Activated CD4-positive, alpha-beta memory T cell treated with anti-CD3 and anti-CD28 coated beads, Interleukin-2, amount 10 ng/mL, durations not matched to agents 7 days and 5 days (primary cell): Measurements from ENCODE around the gene TMEM170B. TPM values are rescaled to one million over a fixed set of nuclear protein-coding genes. Genes with fewer than 3 reads are reported as not detected.
"Not testable (repeated sequence)": the region's sequence is repeated elsewhere in the genome, so short reads cannot be mapped to it uniquely, and the experiment has no call there.

Experiments used
- CTCF ChIA-PET: fragments of 350-600 bp; sonication (Branson Sonifier 250); formaldehyde crosslinking; loops from one replicate; lab custom pipeline; 2021; ENCODE audit warnings: antibody characterized with exemption, inconsistent platforms; lab: Charles Lee
- POLR2A ChIA-PET: fragments of 350-600 bp; sonication (Branson Sonifier 250); formaldehyde crosslinking; loops from one replicate; lab custom pipeline; 2021; ENCODE audit warnings: antibody characterized with exemption; lab: Charles Lee
- DNase-seq: peaks from one replicate; pipeline ENCODE4 v3.0.0-alpha.2; 2020
- H3K27ac Mint-ChIP-seq: one replicate; pipeline ENCODE4 v1.8.0; 2021; ENCODE audit warnings: mild to moderate bottlenecking, mixed read lengths
- H3K27me3 Mint-ChIP-seq: one replicate; pipeline ENCODE4 v1.8.0; 2021; ENCODE audit warnings: mixed read lengths
- H3K36me3 Mint-ChIP-seq: one replicate; pipeline ENCODE4 v1.8.0; 2021; ENCODE audit warnings: low read depth, mixed read lengths
- H3K4me1 Mint-ChIP-seq: one replicate; pipeline ENCODE4 v1.8.0; 2021; ENCODE audit warnings: mixed read lengths
- H3K4me3 Mint-ChIP-seq: one replicate; pipeline ENCODE4 v1.8.0; 2021; ENCODE audit warnings: mild to moderate bottlenecking, mixed read lengths
- H3K9me3 Mint-ChIP-seq: one replicate; pipeline ENCODE4 v1.8.0; 2021; ENCODE audit warnings: mixed read lengths
- total RNA-seq, 2 experiments: library from RNA; stranded (reverse); gene quantifications; one replicate each; pipeline ENCODE4 v1.2.3, GENCODE V29; 2021

TMEM170B gene
- total RNA-seq, 2 experiments from 2014 or later, result 0.48 to 0.50 TPM

GRCh38 chr6:11538052-11538818 is 686 bp downstream of the TMEM170B start:
- Mint-ChIP-seq H3K9me3 (no peaks in the 10 kb centered on the region), H3K4me3 (peak overlapping the region; percentile 70), H3K27me3 (peaks cover 44% of the 10 kb centered on the region), H3K36me3 (no peaks in the 10 kb centered on the region), H3K4me1 (peaks cover 12% of the 10 kb centered on the region), H3K27ac (no peak overlapping the region)
- peak; percentile 22 for DNase-seq
- ChIA-PET POLR2A (interaction anchor here (1.4 kb wide), 1 partner anchor 444 kb away, joined by 4 read pairs; no protein-coding TSS in a partner anchor), CTCF (interaction anchor here (1.3 kb wide), 1 partner anchor 38 kb away, joined by 3 read pairs; no protein-coding TSS in a partner anchor)

- POLR2A ChIA-PET, result interaction anchor here (1.4 kb wide), 1 partner anchor 444 kb away, joined by 4 read pairs; no protein-coding TSS in a partner anchor
- peaks cover 43% of the 10 kb centered on the region for H3K27me3 Mint-ChIP-seq
- no peaks in the 10 kb centered on the region for H3K36me3 Mint-ChIP-seq
- H3K9me3 Mint-ChIP-seq, result no peaks in the 10 kb centered on the region
- no peak for DNase-seq
- CTCF ChIA-PET, result interaction anchor here (1.3 kb wide), 1 partner anchor 37 kb away, joined by 3 read pairs; no protein-coding TSS in a partner anchor
- peaks cover 12% of the 10 kb centered on the region for H3K4me1 Mint-ChIP-seq
- peak overlapping the region; percentile 70 for H3K4me3 Mint-ChIP-seq
- H3K27ac Mint-ChIP-seq, result no peak overlapping the region
These were observed 1.4 kb downstream of the TMEM170B start for GRCh38 chr6:11538819-11539468.

GRCh38 chr6:11542863-11543262 is 5.3 kb downstream of the TMEM170B start:
- POLR2A ChIA-PET, result interaction anchor here (1.3 kb wide), 1 partner anchor 8 kb away, joined by 4 read pairs; no protein-coding TSS in a partner anchor
- peaks cover 23% of the 10 kb centered on the region for H3K27me3 Mint-ChIP-seq
- no peak overlapping the region for H3K27ac Mint-ChIP-seq
- CTCF ChIA-PET, result interaction anchor here (1.2 kb wide), 1 partner anchor 33 kb away, joined by 4 read pairs; no protein-coding TSS in a partner anchor
- H3K4me3 Mint-ChIP-seq, result no peak overlapping the region
- H3K4me1 Mint-ChIP-seq, result peaks cover 4% of the 10 kb centered on the region
- no peak for DNase-seq
- no peaks in the 10 kb centered on the region for H3K36me3 Mint-ChIP-seq
- no peaks in the 10 kb centered on the region for H3K9me3 Mint-ChIP-seq

- no peaks in the 10 kb centered on the region for H3K36me3 Mint-ChIP-seq
- ChIA-PET CTCF (no interaction called here), POLR2A (interaction anchor here (0.7 to 1.3 kb wide), 2 partner anchors 10 to 259 kb away, joined by 3 to 4 read pairs; no protein-coding TSS in a partner anchor)
- no peak overlapping the region for H3K4me3 Mint-ChIP-seq
- H3K9me3 Mint-ChIP-seq, result no peaks in the 10 kb centered on the region
- no peak overlapping the region for H3K27ac Mint-ChIP-seq
- DNase-seq, result no peak
- no peaks in the 10 kb centered on the region for H3K4me1 Mint-ChIP-seq
- H3K27me3 Mint-ChIP-seq, result peaks cover 17% of the 10 kb centered on the region
These were observed 6.5 kb downstream of the TMEM170B start for GRCh38 chr6:11543919-11544518.

- H3K4me3 Mint-ChIP-seq, H3K4me1 Mint-ChIP-seq, POLR2A ChIA-PET, H3K9me3 Mint-ChIP-seq, H3K27ac Mint-ChIP-seq, CTCF ChIA-PET, H3K27me3 Mint-ChIP-seq, H3K36me3 Mint-ChIP-seq, DNase-seq: not testable (repeated sequence)
These were observed 10.3 kb downstream of the TMEM170B start for GRCh38 chr6:11547846-11548245.

- H3K27me3 Mint-ChIP-seq, POLR2A ChIA-PET, H3K4me1 Mint-ChIP-seq, H3K27ac Mint-ChIP-seq, H3K4me3 Mint-ChIP-seq, H3K36me3 Mint-ChIP-seq, CTCF ChIA-PET, H3K9me3 Mint-ChIP-seq, DNase-seq: not testable (repeated sequence)
These were observed 11.0 kb downstream of the TMEM170B start for GRCh38 chr6:11548578-11548977.

GRCh38 chr6:11551053-11551452 is 13.5 kb downstream of the TMEM170B start:
- no peaks in the 10 kb centered on the region for H3K27me3 Mint-ChIP-seq

GRCh38 chr6:11552442-11552841 is 14.9 kb downstream of the TMEM170B start:
- Mint-ChIP-seq H3K4me3 (no peak overlapping the region), H3K27me3 (peaks cover 3% of the 10 kb centered on the region), H3K9me3 (no peaks in the 10 kb centered on the region), H3K36me3 (no peaks in the 10 kb centered on the region), H3K4me1 (no peaks in the 10 kb centered on the region), H3K27ac (no peak overlapping the region)
- no peak for DNase-seq
- ChIA-PET POLR2A (no interaction called here), CTCF (no interaction called here)

More at GRCh38 chr6:11551053-11551452, 13.5 kb downstream of the TMEM170B start:
- DNase-seq, result no peak
- POLR2A ChIA-PET, result no interaction called here
- Mint-ChIP-seq H3K9me3 (no peaks in the 10 kb centered on the region), H3K36me3 (no peaks in the 10 kb centered on the region), H3K4me3 (no peak overlapping the region), H3K4me1 (no peaks in the 10 kb centered on the region), H3K27ac (no peak overlapping the region)
- CTCF ChIA-PET, result no interaction called here

- H3K36me3 Mint-ChIP-seq, result no peaks in the 10 kb centered on the region
- H3K4me3 Mint-ChIP-seq, result no peak overlapping the region
- DNase-seq, result no peak
- CTCF ChIA-PET, result interaction anchor here (0.5 kb wide), 1 partner anchor 560 kb away, joined by 3 read pairs; no protein-coding TSS in a partner anchor
- POLR2A ChIA-PET, result no interaction called here
- H3K4me1 Mint-ChIP-seq, result no peaks in the 10 kb centered on the region
- H3K27me3 Mint-ChIP-seq, result peaks cover 5% of the 10 kb centered on the region
- no peak overlapping the region for H3K27ac Mint-ChIP-seq
- no peaks in the 10 kb centered on the region for H3K9me3 Mint-ChIP-seq
These were observed 16.3 kb downstream of the TMEM170B start for GRCh38 chr6:11553824-11554223.

GRCh38 chr6:11556309-11556708 is 18.8 kb downstream of the TMEM170B start:
- Mint-ChIP-seq H3K27me3 (peaks cover 5% of the 10 kb centered on the region), H3K9me3 (no peaks in the 10 kb centered on the region), H3K36me3 (no peaks in the 10 kb centered on the region), H3K4me3 (no peak overlapping the region), H3K27ac (no peak overlapping the region), H3K4me1 (no peaks in the 10 kb centered on the region)
- ChIA-PET CTCF (no interaction called here), POLR2A (no interaction called here)
- no peak for DNase-seq

- Mint-ChIP-seq H3K36me3 (no peaks in the 10 kb centered on the region), H3K27ac (no peak overlapping the region)
- CTCF ChIA-PET, result no interaction called here
These were observed 26.2 kb downstream of the TMEM170B start for GRCh38 chr6:11563793-11564192.

GRCh38 chr6:11566609-11567008 is 29.1 kb downstream of the TMEM170B start:
- Mint-ChIP-seq H3K9me3 (no peaks in the 10 kb centered on the region), H3K27ac (no peak overlapping the region), H3K4me1 (no peaks in the 10 kb centered on the region), H3K27me3 (peaks cover 1% of the 10 kb centered on the region), H3K36me3 (no peaks in the 10 kb centered on the region), H3K4me3 (no peak overlapping the region)
- POLR2A ChIA-PET, result no interaction called here
- CTCF ChIA-PET, result no interaction called here
- DNase-seq, result no peak

More at GRCh38 chr6:11563793-11564192, 26.2 kb downstream of the TMEM170B start:
- peaks cover 1% of the 10 kb centered on the region for H3K27me3 Mint-ChIP-seq
- H3K4me1 Mint-ChIP-seq, result no peaks in the 10 kb centered on the region
- DNase-seq, result no peak
- no peak overlapping the region for H3K4me3 Mint-ChIP-seq
- H3K9me3 Mint-ChIP-seq, result no peaks in the 10 kb centered on the region
- POLR2A ChIA-PET, result no interaction called here

- Mint-ChIP-seq H3K36me3 (no peaks in the 10 kb centered on the region), H3K4me3 (no peak overlapping the region), H3K9me3 (no peaks in the 10 kb centered on the region), H3K27me3 (no peaks in the 10 kb centered on the region), H3K27ac (no peak overlapping the region), H3K4me1 (no peaks in the 10 kb centered on the region)
- no peak for DNase-seq
- ChIA-PET CTCF (interaction anchor here (0.7 kb wide), 1 partner anchor 497 kb away, joined by 5 read pairs; no protein-coding TSS in a partner anchor), POLR2A (no interaction called here)
These were observed 33.5 kb downstream of the TMEM170B start for GRCh38 chr6:11571073-11571472.
